Measurements from ENCODE around the gene SCPEP1. TPM values are rescaled to one million over a fixed set of nuclear protein-coding genes. Genes with fewer than 3 reads are reported as not detected.

The SCPEP1 gene
- total and polyA plus RNA-seq, 7 experiments from 2014 or later = 8.4 to 81.6 (median 28.9) TPM

DNA sequence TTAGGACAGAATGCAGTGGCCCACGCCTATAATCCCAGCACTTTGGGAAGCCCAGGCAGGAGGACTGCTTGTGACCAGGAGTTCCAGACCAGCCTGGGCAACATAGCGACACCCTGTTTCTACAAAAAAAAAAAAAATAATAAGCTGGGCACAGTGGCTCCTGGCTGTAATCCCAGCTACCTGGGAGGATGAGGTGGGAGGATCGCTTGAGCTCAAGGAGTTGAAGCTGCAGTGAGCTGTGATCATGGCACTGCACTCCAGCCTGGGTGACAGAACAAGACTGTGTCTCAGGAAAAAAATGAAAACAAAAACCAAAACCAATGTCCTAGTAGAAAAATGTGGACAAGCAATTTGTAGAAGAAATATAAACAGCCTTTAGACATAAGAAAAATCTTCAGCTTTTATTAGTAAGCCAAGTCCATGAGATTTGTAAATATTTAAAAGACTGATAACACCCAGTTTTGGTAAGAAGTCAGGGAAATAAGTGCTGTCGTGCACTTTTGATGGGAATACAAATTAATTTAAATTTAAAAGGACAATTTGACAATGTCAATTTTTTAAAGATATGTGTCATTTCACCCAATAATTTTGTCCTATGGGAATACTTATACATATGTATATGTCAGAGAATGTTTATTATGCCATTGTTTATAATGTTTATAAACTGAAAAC is 11.1 kb downstream of the SCPEP1 start:
- H3K36me3 Mint-ChIP-seq = peaks cover 0 to 61% (median 34%) of the 10 kb centered on the region in 5 donors

DNA sequence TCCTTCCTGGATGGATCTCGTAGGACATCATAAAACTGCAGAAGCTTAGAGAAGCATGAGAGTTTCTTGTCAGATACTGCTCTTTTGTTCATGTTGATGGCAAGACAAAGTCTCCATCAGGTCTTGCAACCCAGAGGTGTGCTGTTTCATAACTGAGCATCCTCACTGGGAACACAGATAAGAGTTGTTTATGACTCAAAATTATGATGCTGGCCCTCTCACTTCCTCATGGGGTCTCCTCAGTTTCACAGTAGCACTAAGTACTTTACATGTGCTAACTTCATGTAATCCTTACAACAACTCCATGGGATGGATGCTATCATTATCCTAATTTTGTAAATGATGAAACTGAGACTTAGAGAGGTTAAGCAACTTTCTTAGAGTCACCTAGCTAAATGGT is 14.4 kb downstream of the SCPEP1 start:
- ATAC-seq = no peak
- CTCF ChIA-PET = no interaction called here
- no peaks in the 10 kb centered on the region for H3K9me3 Mint-ChIP-seq
- intact Hi-C loops (cut with micrococcal nuclease) = no loop called here
- H3K4me3 Mint-ChIP-seq = no peak overlapping the region
- peaks cover 0 to 56% (median 26%) of the 10 kb centered on the region in 5 donors for H3K36me3 Mint-ChIP-seq
- H3K4me1 Mint-ChIP-seq = no peaks in the 10 kb centered on the region
- no peaks in the 10 kb centered on the region for H3K9me3 ChIP-seq (ENCODE audit: control insufficient read depth in 2 of 3, low read length in 3 of 3)
- no peak for DNase-seq
- H3K4me1 ChIP-seq (ENCODE audit: control insufficient read depth in 2 of 2, insufficient read depth in 2 of 2, low read length in 2 of 2) = no peaks in the 10 kb centered on the region
- peaks cover 4 to 44% (median 4%) of the 10 kb centered on the region in 3 experiments for H3K36me3 ChIP-seq (ENCODE audit: control insufficient read depth in 2 of 3, insufficient read depth in 3 of 3, low read length in 3 of 3)
- no peak overlapping the region for H3K27ac ChIP-seq (ENCODE audit: low read depth, low read length)
- no peaks in the 10 kb centered on the region for H3K27me3 Mint-ChIP-seq
- H3K27ac Mint-ChIP-seq = peak overlapping the region in 1 of 9 donors; percentile 62
- no peaks in the 10 kb centered on the region for H3K27me3 ChIP-seq (ENCODE audit: control insufficient read depth in 2 of 2, insufficient read depth in 2 of 2, low read length in 2 of 2)
- no peak overlapping the region for H3K4me3 ChIP-seq (ENCODE audit: low read length)
- POLR2A ChIA-PET = no interaction called here

More for the DNA sequence above, 11.1 kb downstream of the SCPEP1 start:
- no peak for DNase-seq
- Histone ChIP-seq H3K4me1 (ENCODE audit: control insufficient read depth in 2 of 2, insufficient read depth in 2 of 2, low read length in 2 of 2) (no peaks in the 10 kb centered on the region), H3K9me3 (ENCODE audit: control insufficient read depth in 2 of 3, low read length in 3 of 3) (no peaks in the 10 kb centered on the region), H3K4me3 (ENCODE audit: low read length) (no peak overlapping the region), H3K36me3 (ENCODE audit: control insufficient read depth in 2 of 3, insufficient read depth in 3 of 3, low read length in 3 of 3) (peaks cover 0 to 46% (median 4%) of the 10 kb centered on the region in 3 experiments), H3K27ac (ENCODE audit: low read depth, low read length) (no peak overlapping the region), H3K27me3 (ENCODE audit: control insufficient read depth in 2 of 2, insufficient read depth in 2 of 2, low read length in 2 of 2) (no peaks in the 10 kb centered on the region)
- POLR2A ChIA-PET = interaction anchor here (1.3 kb wide), 1 partner anchor 11 kb away, joined by 7 read pairs; the partner anchor contains the start of gene SCPEP1
- Mint-ChIP-seq H3K27me3 (no peaks in the 10 kb centered on the region), H3K4me1 (peaks cover 0 to 8% (median 0%) of the 10 kb centered on the region in 7 donors), H3K27ac (no peak overlapping the region), H3K4me3 (no peak overlapping the region), H3K9me3 (no peaks in the 10 kb centered on the region)
- no peak for ATAC-seq
- CTCF ChIA-PET = no interaction called here
- intact Hi-C loops (cut with micrococcal nuclease) = no loop called here

DNA sequence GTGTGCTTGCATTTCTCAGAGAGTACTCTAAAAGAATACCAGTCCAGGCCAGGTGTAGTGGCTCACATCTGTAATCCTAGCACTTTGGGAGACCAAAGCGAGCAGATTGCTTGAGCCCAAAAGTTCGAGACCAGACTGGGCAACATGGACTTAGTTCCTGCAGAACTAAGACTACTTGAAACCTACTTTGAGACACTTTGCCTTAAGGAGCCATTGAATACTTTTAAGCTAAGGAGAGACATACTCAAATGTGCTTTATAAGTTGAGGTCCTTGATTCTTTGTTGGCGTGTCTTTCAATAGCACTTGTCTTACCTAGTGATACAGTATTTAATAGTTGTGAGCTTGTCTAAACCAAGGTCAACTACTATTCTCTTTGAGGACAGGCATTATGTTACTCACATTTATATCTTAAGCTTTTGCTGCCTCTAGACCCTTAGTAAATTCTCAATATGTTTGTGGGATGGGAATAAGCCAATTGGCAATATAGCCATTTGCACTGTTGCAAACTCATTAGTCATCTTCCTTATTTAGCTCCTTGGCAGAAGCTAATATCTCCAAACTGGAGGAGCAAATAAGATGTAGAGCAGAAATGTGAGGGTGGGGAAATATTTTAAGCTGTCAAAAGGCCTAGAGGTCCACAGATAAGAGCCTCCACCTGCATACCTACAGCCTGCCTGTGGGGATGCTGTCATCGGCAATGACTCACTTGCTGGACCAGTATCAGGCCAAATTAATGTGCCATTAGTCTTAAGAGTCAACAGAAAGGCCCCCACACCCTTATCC is 16.3 kb downstream of the SCPEP1 start:
- CTCF ChIA-PET = no interaction called here
- Mint-ChIP-seq H3K4me1 (no peaks in the 10 kb centered on the region), H3K9me3 (no peaks in the 10 kb centered on the region), H3K4me3 (no peak overlapping the region), H3K27ac (no peak overlapping the region), H3K36me3 (peaks cover 0 to 55% (median 27%) of the 10 kb centered on the region in 5 donors), H3K27me3 (no peaks in the 10 kb centered on the region)
- no peak overlapping the region for H3K4me3 ChIP-seq (ENCODE audit: low read length)
- no peak overlapping the region for H3K27ac ChIP-seq (ENCODE audit: low read depth, low read length)
- ATAC-seq (no peak), DNase-seq (no peak)
- H3K9me3 ChIP-seq (ENCODE audit: control insufficient read depth in 2 of 3, low read length in 3 of 3) = no peaks in the 10 kb centered on the region
- H3K27me3 ChIP-seq (ENCODE audit: control insufficient read depth in 2 of 2, insufficient read depth in 2 of 2, low read length in 2 of 2) = no peaks in the 10 kb centered on the region
- no peaks in the 10 kb centered on the region for H3K4me1 ChIP-seq (ENCODE audit: control insufficient read depth in 2 of 2, insufficient read depth in 2 of 2, low read length in 2 of 2)
- intact Hi-C loops (cut with micrococcal nuclease) = no loop called here
- H3K36me3 ChIP-seq (ENCODE audit: control insufficient read depth in 2 of 3, insufficient read depth in 3 of 3, low read length in 3 of 3) = peaks cover 0 to 45% (median 4%) of the 10 kb centered on the region in 3 experiments
- POLR2A ChIA-PET = no interaction called here

DNA sequence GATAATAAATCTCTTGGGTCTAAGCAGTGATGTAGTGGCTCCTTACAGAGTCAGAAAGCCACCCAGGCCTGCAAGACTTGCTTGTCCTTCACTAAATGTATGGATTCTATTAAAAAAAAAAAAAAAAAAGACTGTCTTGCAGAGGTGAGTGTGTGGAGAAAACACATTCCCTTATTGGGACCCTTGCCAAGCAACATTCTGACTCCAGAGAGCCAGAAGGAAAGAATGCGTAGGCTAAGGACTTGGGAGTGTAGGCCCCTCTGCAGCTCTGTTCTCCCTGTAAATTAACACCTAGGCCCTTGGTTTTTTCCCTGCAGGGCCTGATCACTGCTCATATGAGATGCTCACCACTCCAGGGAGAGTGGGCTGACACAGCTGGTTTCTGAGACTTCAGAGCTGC is 17.8 kb downstream of the SCPEP1 start:
- no peak overlapping the region for H3K27ac ChIP-seq (ENCODE audit: low read depth, low read length)
- no peak overlapping the region for H3K27ac Mint-ChIP-seq
- H3K27me3 Mint-ChIP-seq = no peaks in the 10 kb centered on the region
- H3K9me3 Mint-ChIP-seq = no peaks in the 10 kb centered on the region
- peaks cover 0 to 46% (median 4%) of the 10 kb centered on the region in 3 experiments for H3K36me3 ChIP-seq (ENCODE audit: control insufficient read depth in 2 of 3, insufficient read depth in 3 of 3, low read length in 3 of 3)
- H3K4me3 Mint-ChIP-seq = no peak overlapping the region
- H3K4me3 ChIP-seq (ENCODE audit: low read length) = no peak overlapping the region
- no peaks in the 10 kb centered on the region for H3K9me3 ChIP-seq (ENCODE audit: control insufficient read depth in 2 of 3, low read length in 3 of 3)
- CTCF ChIA-PET = interaction anchor here (0.7 kb wide), 1 partner anchor 53 kb away, joined by 4 read pairs; no protein-coding TSS in a partner anchor
- POLR2A ChIA-PET = no interaction called here
- H3K36me3 Mint-ChIP-seq = peaks cover 0 to 43% (median 26%) of the 10 kb centered on the region in 5 donors
- intact Hi-C loops (cut with micrococcal nuclease) = no loop called here
- ATAC-seq = no peak
- no peaks in the 10 kb centered on the region for H3K4me1 ChIP-seq (ENCODE audit: control insufficient read depth in 2 of 2, insufficient read depth in 2 of 2, low read length in 2 of 2)
- no peaks in the 10 kb centered on the region for H3K4me1 Mint-ChIP-seq
- no peaks in the 10 kb centered on the region for H3K27me3 ChIP-seq (ENCODE audit: control insufficient read depth in 2 of 2, insufficient read depth in 2 of 2, low read length in 2 of 2)
- no peak for DNase-seq

DNA sequence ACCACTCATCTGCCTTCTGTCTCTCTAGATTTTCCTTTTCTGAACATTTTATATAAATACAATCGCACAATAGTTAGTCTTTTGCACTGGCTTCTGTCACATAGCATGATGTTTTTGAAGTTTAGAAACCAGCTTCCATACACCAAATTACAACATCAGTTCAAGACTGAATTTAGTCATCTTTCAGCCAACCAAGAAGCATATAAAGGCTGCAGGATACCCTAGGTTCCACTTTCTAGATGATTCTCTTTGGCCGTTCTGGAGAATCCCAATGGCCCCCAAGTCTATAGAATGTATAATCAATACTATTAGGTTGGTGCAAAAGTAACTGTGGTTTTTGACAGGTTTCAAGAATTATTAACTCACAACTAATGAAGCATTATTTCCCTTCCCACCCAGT is 19.4 kb downstream of the SCPEP1 start:
- no peak for ATAC-seq
- ChIA-PET POLR2A (no interaction called here), CTCF (no interaction called here)
- Histone ChIP-seq H3K9me3 (ENCODE audit: control insufficient read depth in 2 of 3, low read length in 3 of 3) (no peaks in the 10 kb centered on the region), H3K36me3 (ENCODE audit: control insufficient read depth in 2 of 3, insufficient read depth in 3 of 3, low read length in 3 of 3) (peaks cover 0 to 48% (median 4%) of the 10 kb centered on the region in 3 experiments), H3K27me3 (ENCODE audit: control insufficient read depth in 2 of 2, insufficient read depth in 2 of 2, low read length in 2 of 2) (no peaks in the 10 kb centered on the region), H3K27ac (ENCODE audit: low read depth, low read length) (no peak overlapping the region), H3K4me3 (ENCODE audit: low read length) (no peak overlapping the region), H3K4me1 (ENCODE audit: control insufficient read depth in 2 of 2, insufficient read depth in 2 of 2, low read length in 2 of 2) (no peaks in the 10 kb centered on the region)
- no peak overlapping the region for H3K4me3 Mint-ChIP-seq
- no peak overlapping the region for H3K27ac Mint-ChIP-seq
- no peaks in the 10 kb centered on the region for H3K27me3 Mint-ChIP-seq
- intact Hi-C loops (cut with micrococcal nuclease) = no loop called here
- DNase-seq = no peak
- no peaks in the 10 kb centered on the region for H3K9me3 Mint-ChIP-seq
- H3K4me1 Mint-ChIP-seq = no peaks in the 10 kb centered on the region
- peaks cover 0 to 43% (median 17%) of the 10 kb centered on the region in 5 donors for H3K36me3 Mint-ChIP-seq

DNA sequence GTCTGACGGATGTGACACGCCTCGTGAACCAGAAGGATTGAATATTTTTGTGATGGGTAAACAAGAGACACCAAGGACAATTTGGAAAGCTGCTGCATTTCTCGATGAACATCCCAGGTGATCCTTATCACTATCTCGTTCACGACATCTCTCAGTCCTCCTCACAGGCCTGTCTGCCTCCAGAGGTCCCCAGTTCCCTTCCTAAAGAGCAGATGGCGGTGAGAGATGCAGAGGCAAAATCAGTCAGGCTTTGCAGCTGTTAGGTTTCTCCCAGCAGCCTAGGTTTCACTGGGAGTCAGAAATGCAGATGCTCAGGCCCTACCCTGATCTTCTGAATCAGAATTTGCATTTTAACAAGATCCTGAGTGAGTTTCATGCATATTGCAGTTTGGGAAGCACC is 23.6 kb downstream of the SCPEP1 start:
- no peaks in the 10 kb centered on the region for H3K9me3 Mint-ChIP-seq
- intact Hi-C loops (cut with micrococcal nuclease) = no loop called here
- peaks cover 0 to 38% (median 0%) of the 10 kb centered on the region in 3 experiments for H3K36me3 ChIP-seq (ENCODE audit: control insufficient read depth in 2 of 3, insufficient read depth in 3 of 3, low read length in 3 of 3)
- ChIA-PET CTCF (no interaction called here), POLR2A (no interaction called here)
- H3K27ac Mint-ChIP-seq = no peak overlapping the region
- H3K36me3 Mint-ChIP-seq = peaks cover 0 to 42% (median 18%) of the 10 kb centered on the region in 5 donors
- no peak overlapping the region for H3K4me3 Mint-ChIP-seq
- H3K4me3 ChIP-seq (ENCODE audit: low read length) = no peak overlapping the region
- no peaks in the 10 kb centered on the region for H3K4me1 ChIP-seq (ENCODE audit: control insufficient read depth in 2 of 2, insufficient read depth in 2 of 2, low read length in 2 of 2)
- no peak overlapping the region for H3K27ac ChIP-seq (ENCODE audit: low read depth, low read length)
- no peaks in the 10 kb centered on the region for H3K27me3 ChIP-seq (ENCODE audit: control insufficient read depth in 2 of 2, insufficient read depth in 2 of 2, low read length in 2 of 2)
- peaks cover 0 to 7% (median 0%) of the 10 kb centered on the region in 7 donors for H3K4me1 Mint-ChIP-seq
- no peak for ATAC-seq
- no peak for DNase-seq
- H3K9me3 ChIP-seq (ENCODE audit: control insufficient read depth in 2 of 3, low read length in 3 of 3) = no peaks in the 10 kb centered on the region
- no peaks in the 10 kb centered on the region for H3K27me3 Mint-ChIP-seq

Measured in naive thymus-derived CD4-positive, alpha-beta T cell (primary cell).